Stimulated activated CD4-positive, alpha-beta T cell treated with anti-CD3 and anti-CD28 coated beads, TNF-alpha, amount 100 ng/mL, for 1 hour (primary cell): ENCODE results near the gene ITPR1.
"Not testable (repeated sequence)": the region's sequence is repeated elsewhere in the genome, so short reads cannot be mapped to it uniquely, and the experiment has no call there.

ENCODE experiments used
- DNase-seq, 3 donors: peaks; one replicate each; pipeline ENCODE4 v3.0.0-alpha.2; 2020; ENCODE audit warnings: low read depth in 3 of 3, low spot score in 1 of 3

ITPR1 gene

GRCh38 chr3:4753073-4753691 lies 260.0 kb downstream of the ITPR1 start:
- DNase-seq = no peak

GRCh38 chr3:4754180-4755086 lies 261.3 kb downstream of the ITPR1 start:
- DNase-seq = no peak

GRCh38 chr3:4755566-4755965 lies 262.4 kb downstream of the ITPR1 start:
- DNase-seq = no peak

GRCh38 chr3:4756057-4756775 lies 263.1 kb downstream of the ITPR1 start:
- DNase-seq = no peak

- DNase-seq = no peak
Measured at GRCh38 chr3:4756855-4757574, 263.9 kb downstream of the ITPR1 start.

GRCh38 chr3:4757575-4758248 lies 264.6 kb downstream of the ITPR1 start:
- no peak for DNase-seq

- no peak for DNase-seq
Measured at GRCh38 chr3:4758249-4758860, 265.2 kb downstream of the ITPR1 start.

- DNase-seq = no peak
Measured at GRCh38 chr3:4758957-4759656, 266.0 kb downstream of the ITPR1 start.

- DNase-seq = no peak
Measured at GRCh38 chr3:4759689-4760312, 266.7 kb downstream of the ITPR1 start.

- no peak for DNase-seq
Measured at GRCh38 chr3:4761759-4762158, 268.6 kb downstream of the ITPR1 start.

- not testable (repeated sequence) for DNase-seq
Measured at GRCh38 chr3:4762481-4763230, 269.5 kb downstream of the ITPR1 start.

- no peak for DNase-seq
Measured at GRCh38 chr3:4763604-4764247, 270.6 kb downstream of the ITPR1 start.

GRCh38 chr3:4765212-4765611 lies 272.1 kb downstream of the ITPR1 start:
- no peak for DNase-seq

GRCh38 chr3:4766263-4766662 lies 273.1 kb downstream of the ITPR1 start:
- DNase-seq = no peak

- DNase-seq = no peak
Measured at GRCh38 chr3:4766716-4767499, 273.8 kb downstream of the ITPR1 start.

- no peak for DNase-seq
Measured at GRCh38 chr3:4768021-4768420, 274.9 kb downstream of the ITPR1 start.

GRCh38 chr3:4768521-4768920 lies 275.4 kb downstream of the ITPR1 start:
- DNase-seq = no peak
